ENCODE data around the gene TAF11L12. TPM values are rescaled to one million over a fixed set of nuclear protein-coding genes. Genes with fewer than 3 reads are reported as not detected.

Gene TAF11L12
- total and polyA plus RNA-seq, 4 donors, result not detected

Other genes starting within 250 kb of the TAF11L12 start
- not detected for gene TAF11L2, start 112.2 kb upstream of the TAF11L12 start, total RNA-seq
- gene TAF11L2, start 112.2 kb upstream of the TAF11L12 start, polyA plus RNA-seq, result not detected
- not detected for gene TAF11L3, start 92.0 kb upstream of the TAF11L12 start, total RNA-seq
- gene TAF11L3, start 92.0 kb upstream of the TAF11L12 start, polyA plus RNA-seq, result not detected
- not detected for gene TAF11L4, start 88.6 kb upstream of the TAF11L12 start, total RNA-seq
- not detected for gene TAF11L4, start 88.6 kb upstream of the TAF11L12 start, polyA plus RNA-seq
- not detected for gene TAF11L5, start 85.2 kb upstream of the TAF11L12 start, total RNA-seq
- gene TAF11L5, start 85.2 kb upstream of the TAF11L12 start, polyA plus RNA-seq, result not detected
- not detected for gene TAF11L6, start 81.7 kb upstream of the TAF11L12 start, total RNA-seq
- not detected for gene TAF11L6, start 81.7 kb upstream of the TAF11L12 start, polyA plus RNA-seq
- not detected for gene TAF11L7, start 24.6 kb upstream of the TAF11L12 start, total RNA-seq
- gene TAF11L7, start 24.6 kb upstream of the TAF11L12 start, polyA plus RNA-seq, result not detected
- gene TAF11L8, start 19.4 kb upstream of the TAF11L12 start, total RNA-seq, result not detected
- gene TAF11L8, start 19.4 kb upstream of the TAF11L12 start, polyA plus RNA-seq, result not detected
- gene TAF11L9, start 16.0 kb upstream of the TAF11L12 start, total RNA-seq, result not detected
- gene TAF11L9, start 16.0 kb upstream of the TAF11L12 start, polyA plus RNA-seq, result not detected
- not detected for gene TAF11L10, start 12.6 kb upstream of the TAF11L12 start, total RNA-seq
- not detected for gene TAF11L10, start 12.6 kb upstream of the TAF11L12 start, polyA plus RNA-seq
- gene TAF11L11, start 6.2 kb upstream of the TAF11L12 start, total RNA-seq, result not detected
- gene TAF11L11, start 6.2 kb upstream of the TAF11L12 start, polyA plus RNA-seq, result not detected
- gene TAF11L13, start 21.7 kb downstream of the TAF11L12 start, total RNA-seq, result not detected
- not detected for gene TAF11L13, start 21.7 kb downstream of the TAF11L12 start, polyA plus RNA-seq
- not detected for gene TAF11L14, start 24.1 kb downstream of the TAF11L12 start, total RNA-seq
- not detected for gene TAF11L14, start 24.1 kb downstream of the TAF11L12 start, polyA plus RNA-seq